Measurements from ENCODE around the gene SEMA3C. TPM values are rescaled to one million over a fixed set of nuclear protein-coding genes. Genes with fewer than 3 reads are reported as not detected.

SEMA3C gene
- total and polyA plus RNA-seq, 11 donors, result 11.7 to 110 (median 67.6) TPM

GRCh38 chr7:80699721-80700256, 219.1 kb downstream of the SEMA3C start:
- intact Hi-C loops (cut with DNase I), result loop anchor here (2.0 to 10.0 kb wide), 11 partner anchors 215 to 773 kb away; partner anchors contain the start of gene SEMA3C (in 8 of the 10)
- Histone ChIP-seq H3K36me3 (no peaks in the 10 kb centered on the region), H3K27me3 (no peaks in the 10 kb centered on the region), H3K4me3 (no peak overlapping the region), H3K4me1 (peaks cover 0 to 12% (median 4%) of the 10 kb centered on the region in 12 donors), H3K27ac (peak overlapping the region in 1 of 12 donors; percentile 3), H3K9me3 (peaks cover 0 to 7% (median 0%) of the 10 kb centered on the region in 12 donors)
- DNase-seq (no peak), ATAC-seq (peak in 3 of 4 donors; percentile 41 to 49 (median 44))
- 52 to 68% (median 61%) methylated on average over 4 of the region's 4 CpGs for WGBS, 4 donors
- TF ChIP-seq CTCF (IDR thresholded peaks at IDR 0.05) (no peak), POLR2A (IDR thresholded peaks at IDR 0.05) (no peak)

- Histone ChIP-seq H3K9me3 (peaks cover 0 to 13% (median 2%) of the 10 kb centered on the region in 12 donors), H3K36me3 (no peaks in the 10 kb centered on the region), H3K4me1 (peaks cover 0 to 12% (median 4%) of the 10 kb centered on the region in 12 donors), H3K27me3 (no peaks in the 10 kb centered on the region), H3K4me3 (no peak overlapping the region), H3K27ac (peak overlapping the region in 1 of 12 donors; percentile 3)
- WGBS, 4 donors, result 19 to 20% (median 19%) methylated on average over 5 of the region's 5 CpGs
- peak in 3 of 4 donors; percentile 48 to 75 (median 69) for ATAC-seq
- DNase-seq, result no peak
- TF ChIP-seq POLR2A (IDR thresholded peaks at IDR 0.05), result no peak
- TF ChIP-seq CTCF (IDR thresholded peaks at IDR 0.05), result peak; percentile 58 to 80 (median 72)
- intact Hi-C loops (cut with DNase I), result loop anchor here (2.0 to 10.0 kb wide), 10 partner anchors 218 to 773 kb away; partner anchors contain the start of gene SEMA3C (in 2 of the 10)
These were observed 219.7 kb downstream of the SEMA3C start for GRCh38 chr7:80699045-80699638.
